Skin epidermis (tissue), 12 donors: Measurements from ENCODE around the gene PHF12.

Source experiments
- H3K27ac ChIP-seq, 21 experiments: fragments of 200-600 bp; sonication (generic) in 11 of 21; one replicate each; pipeline ENCODE4 v1.5.0; 2020; ENCODE audit warnings: mild to moderate bottlenecking in 3 of 21, inconsistent platforms in 2 of 21, moderate library complexity in 2 of 21
- H3K4me3 ChIP-seq, 7 experiments: fragments of 200-600 bp; sonication (generic) in 2 of 7; one replicate each; pipeline ENCODE4 v1.5.0; 2020; ENCODE audit warnings: inconsistent platforms in 2 of 7, mild to moderate bottlenecking in 2 of 7, moderate library complexity in 1 of 7

PHF12 gene

GRCh38 chr17:28910534-28910933 lies 40.8 kb downstream of the PHF12 start:
- Histone ChIP-seq H3K4me3 (no peak overlapping the region), H3K27ac (no peak overlapping the region)

- Histone ChIP-seq H3K4me3 (no peak overlapping the region), H3K27ac (peak overlapping the region in 11 of 21 experiments; percentile 22 to 66 (median 55))
Measured at GRCh38 chr17:28908640-28909167, 42.6 kb downstream of the PHF12 start.

GRCh38 chr17:28907709-28908475 lies 43.4 kb downstream of the PHF12 start:
- peak overlapping the region in 12 of 21 experiments; percentile 7 to 66 (median 54) for H3K27ac ChIP-seq
- no peak overlapping the region for H3K4me3 ChIP-seq

GRCh38 chr17:28906706-28907438 lies 44.4 kb downstream of the PHF12 start:
- Histone ChIP-seq H3K4me3 (no peak overlapping the region), H3K27ac (peak overlapping the region in 4 of 21 experiments; percentile 1 to 25 (median 12))

GRCh38 chr17:28906276-28906675 lies 45.0 kb downstream of the PHF12 start:
- no peak overlapping the region for H3K4me3 ChIP-seq
- peak overlapping the region in 1 of 21 experiments; percentile 2 for H3K27ac ChIP-seq

GRCh38 chr17:28904800-28905199 lies 46.5 kb downstream of the PHF12 start:
- Histone ChIP-seq H3K4me3 (no peak overlapping the region), H3K27ac (no peak overlapping the region)

- Histone ChIP-seq H3K27ac (peak overlapping the region in 3 of 21 experiments; percentile 30 to 92 (median 88)), H3K4me3 (peak overlapping the region in 2 of 7 experiments; percentile 62 to 85)
Measured at GRCh38 chr17:28903546-28903841, 47.8 kb downstream of the PHF12 start.

- H3K27ac ChIP-seq, result peak within 1 kb of the TSS in 20 of 21 experiments; percentile 57 to 92 (median 82)
- H3K4me3 ChIP-seq, result peak within 1 kb of the TSS; percentile 46 to 85 (median 68)
Measured at GRCh38 chr17:28902819-28903545, 48.3 kb downstream of the PHF12 start, which contains the start of gene DHRS13. DHRS13 (minus strand) TSS chr17:28903079; CDS start chr17:28902944, 135 bp downstream.

- Histone ChIP-seq H3K4me3 (peak overlapping the region; percentile 46 to 85 (median 68)), H3K27ac (peak overlapping the region in 20 of 21 experiments; percentile 57 to 92 (median 82))
Measured at GRCh38 chr17:28901866-28902818, 49.2 kb downstream of the PHF12 start.

GRCh38 chr17:28900986-28901726 lies 50.2 kb downstream of the PHF12 start:
- Histone ChIP-seq H3K27ac (peak overlapping the region in 1 of 21 experiments; percentile 92), H3K4me3 (no peak overlapping the region)

- Histone ChIP-seq H3K27ac (peak overlapping the region in 5 of 21 experiments; percentile 2 to 95 (median 27)), H3K4me3 (no peak overlapping the region)
Measured at GRCh38 chr17:28899212-28899815, 52.0 kb downstream of the PHF12 start.

- Histone ChIP-seq H3K4me3 (no peak overlapping the region), H3K27ac (peak overlapping the region in 15 of 21 experiments; percentile 79 to 100 (median 95))
Measured at GRCh38 chr17:28898527-28898955, 52.8 kb downstream of the PHF12 start.

- H3K27ac ChIP-seq, result peak overlapping the region; percentile 79 to 100 (median 95)
- H3K4me3 ChIP-seq, result peak overlapping the region; percentile 56 to 85 (median 77)
Measured at GRCh38 chr17:28897769-28898526, 53.4 kb downstream of the PHF12 start.

GRCh38 chr17:28896884-28897768 lies 54.2 kb downstream of the PHF12 start, which contains the start of gene FLOT2:
FLOT2 (minus strand) TSS chr17:28897733; CDS start chr17:28897574, 159 bp downstream.
- Histone ChIP-seq H3K4me3 (peak within 1 kb of the TSS; percentile 56 to 85 (median 77)), H3K27ac (peak within 1 kb of the TSS; percentile 79 to 100 (median 95))

- H3K4me3 ChIP-seq, result peak overlapping the region; percentile 56 to 85 (median 77)
- peak overlapping the region in 20 of 21 experiments; percentile 79 to 100 (median 96) for H3K27ac ChIP-seq
Measured at GRCh38 chr17:28896491-28896883, 54.8 kb downstream of the PHF12 start.
